HG03575 (cell line): ENCODE measurements around the gene CSNK1E.

Experiments used
- ATAC-seq: cut with Tn5 transposase; IDR thresholded peaks from one replicate; pipeline ENCODE4 v1.9.1; 2021; ENCODE audit not compliant: unreplicated experiment, insufficient number of reproducible peaks, low FRiP score; ENCODE audit errors: extremely low read depth

The CSNK1E gene

GRCh38 chr22:38310518-38311322, 6.5 kb downstream of the CSNK1E start:
- no peak for ATAC-seq

- ATAC-seq, result no peak
Measured at GRCh38 chr22:38309614-38310517, 7.4 kb downstream of the CSNK1E start.

- ATAC-seq, result no peak
Measured at GRCh38 chr22:38308791-38309498, 8.3 kb downstream of the CSNK1E start.

GRCh38 chr22:38305471-38306448, 11.5 kb downstream of the CSNK1E start:
- ATAC-seq, result peak; percentile 45

GRCh38 chr22:38304526-38304925, 12.7 kb downstream of the CSNK1E start:
- no peak for ATAC-seq

GRCh38 chr22:38303974-38304373, 13.3 kb downstream of the CSNK1E start:
- ATAC-seq, result no peak

GRCh38 chr22:38302906-38303305, 14.3 kb downstream of the CSNK1E start:
- no peak for ATAC-seq

- ATAC-seq, result no peak
Measured at GRCh38 chr22:38300946-38301345, 16.3 kb downstream of the CSNK1E start.

GRCh38 chr22:38300197-38300945, 16.9 kb downstream of the CSNK1E start:
- no peak for ATAC-seq

GRCh38 chr22:38299770-38300102, 17.5 kb downstream of the CSNK1E start:
- ATAC-seq, result no peak

GRCh38 chr22:38298312-38299005, 18.8 kb downstream of the CSNK1E start:
- ATAC-seq, result no peak

- no peak for ATAC-seq
Measured at GRCh38 chr22:38296372-38296771, 20.9 kb downstream of the CSNK1E start.

GRCh38 chr22:38295863-38296262, 21.4 kb downstream of the CSNK1E start:
- ATAC-seq, result no peak

GRCh38 chr22:38295339-38295738, 21.9 kb downstream of the CSNK1E start:
- ATAC-seq, result no peak

- no peak for ATAC-seq
Measured at GRCh38 chr22:38294193-38294592, 23.0 kb downstream of the CSNK1E start.

- no peak for ATAC-seq
Measured at GRCh38 chr22:38292694-38293093, 24.5 kb downstream of the CSNK1E start.

GRCh38 chr22:38291201-38291777, 25.9 kb downstream of the CSNK1E start:
- no peak for ATAC-seq
